ENCODE results near the gene TMEM50A.
"Not testable (repeated sequence)": the region's sequence is repeated elsewhere in the genome, so short reads cannot be mapped to it uniquely, and the experiment has no call there.

GRCh38 chr1:25337483-25338187 lies 499 bp upstream of the TMEM50A start:
- TF ChIP-seq CTCF (IDR thresholded peaks at IDR 0.05; ENCODE audit: borderline replicate concordance, extremely low read depth, low read length, poor library complexity, severe bottlenecking); EZH2 (IDR thresholded peaks at IDR 0.05; ENCODE audit: borderline replicate concordance, low read depth, low read length, severe bottlenecking): not testable (repeated sequence)
